Effector CD8-positive, alpha-beta T cell (primary cell): ENCODE data around the gene FSTL4.

ENCODE experiments used
- DNase-seq: peaks from one replicate; lab custom pipeline; 2025; lab: John Stamatoyannopoulos, UW

FSTL4 gene

DNA sequence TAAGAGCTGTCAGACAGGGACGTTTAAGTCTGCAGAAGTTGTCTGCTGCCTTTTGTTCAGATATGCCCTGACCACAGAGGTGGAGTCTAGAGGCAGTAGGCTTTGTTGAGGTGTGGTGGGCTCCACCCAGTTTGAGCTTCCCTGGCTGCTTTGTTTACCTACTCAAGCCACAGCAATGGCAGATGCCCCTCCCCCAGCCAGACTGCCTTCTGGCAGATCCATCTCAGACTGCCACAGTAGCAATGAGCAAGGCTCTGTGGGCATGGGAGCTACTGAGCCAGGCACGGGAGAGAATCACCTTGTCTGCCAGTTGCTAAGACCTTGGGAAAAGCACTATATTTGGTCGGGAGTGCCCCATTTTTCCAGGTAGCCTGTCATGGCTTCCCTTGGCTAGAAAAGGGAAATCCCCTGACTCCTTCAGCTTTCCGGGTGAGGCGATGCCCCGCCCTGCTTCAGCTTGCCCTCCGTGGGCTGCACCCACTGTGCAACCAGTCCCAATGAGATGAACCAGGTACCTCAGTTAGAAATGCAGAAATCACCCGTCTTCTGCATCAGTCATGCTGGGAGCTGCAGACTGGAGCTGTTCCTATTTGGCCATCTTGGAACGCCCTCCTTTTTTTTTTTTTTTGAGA, 441.5 kb downstream of the FSTL4 start:
- DNase-seq = peak; percentile 41

DNA sequence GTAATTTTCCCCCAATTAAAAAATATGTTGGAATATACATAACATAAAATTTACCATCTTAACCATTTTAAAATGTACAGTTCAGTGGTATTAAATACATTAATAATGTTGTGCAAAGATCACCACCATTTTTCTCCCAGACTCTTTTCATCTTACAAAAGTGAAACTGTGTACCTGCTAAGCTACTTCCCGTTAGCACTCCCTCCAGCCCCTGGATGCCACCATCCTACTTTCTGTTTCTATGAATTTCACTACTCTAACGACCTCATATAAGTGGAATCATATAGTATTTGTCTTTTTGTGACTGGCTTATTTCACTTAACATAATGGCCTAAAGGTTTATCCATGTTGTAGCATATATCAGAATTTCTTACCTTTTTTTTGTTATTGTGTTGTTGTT, 447.6 kb downstream of the FSTL4 start:
- DNase-seq = no peak

DNA sequence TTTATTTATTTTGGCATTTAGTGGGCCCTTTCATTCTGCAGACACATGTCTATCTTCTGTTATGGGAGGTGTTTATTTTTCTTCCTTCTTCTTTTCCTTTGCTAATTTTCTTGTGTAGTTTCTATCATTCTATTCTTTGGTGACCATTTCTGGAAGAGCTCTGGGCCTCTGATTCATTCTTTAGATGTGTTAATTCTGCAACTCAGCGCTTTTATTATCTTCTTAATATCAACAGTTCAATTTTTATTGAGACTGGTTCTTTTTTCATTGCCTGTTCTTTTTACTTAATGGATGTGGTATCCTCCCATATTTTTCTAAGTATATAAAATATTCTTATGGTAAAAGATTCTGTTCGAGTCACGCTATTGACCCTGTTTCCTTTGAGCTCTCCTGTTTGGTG, 448.5 kb downstream of the FSTL4 start:
- DNase-seq = no peak

DNA sequence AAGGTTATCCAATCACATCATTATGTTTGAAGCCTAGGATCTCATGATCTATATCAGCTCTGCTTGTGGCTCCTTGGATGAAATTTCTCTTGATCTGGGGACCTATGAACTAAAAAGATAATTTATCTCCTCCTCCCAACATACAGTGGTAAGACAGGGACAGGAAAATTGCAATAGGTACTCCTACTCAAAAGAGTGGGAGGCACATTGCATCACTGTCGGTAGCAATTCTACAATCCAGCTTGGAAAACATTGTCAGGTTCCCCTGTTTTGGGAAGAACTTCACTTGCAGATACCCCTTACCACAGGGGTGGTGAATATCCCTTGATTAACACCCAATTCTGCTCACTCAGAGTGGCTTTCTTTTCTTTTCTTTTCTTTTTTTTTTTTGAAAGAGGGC, 452.8 kb downstream of the FSTL4 start:
- DNase-seq = no peak

DNA sequence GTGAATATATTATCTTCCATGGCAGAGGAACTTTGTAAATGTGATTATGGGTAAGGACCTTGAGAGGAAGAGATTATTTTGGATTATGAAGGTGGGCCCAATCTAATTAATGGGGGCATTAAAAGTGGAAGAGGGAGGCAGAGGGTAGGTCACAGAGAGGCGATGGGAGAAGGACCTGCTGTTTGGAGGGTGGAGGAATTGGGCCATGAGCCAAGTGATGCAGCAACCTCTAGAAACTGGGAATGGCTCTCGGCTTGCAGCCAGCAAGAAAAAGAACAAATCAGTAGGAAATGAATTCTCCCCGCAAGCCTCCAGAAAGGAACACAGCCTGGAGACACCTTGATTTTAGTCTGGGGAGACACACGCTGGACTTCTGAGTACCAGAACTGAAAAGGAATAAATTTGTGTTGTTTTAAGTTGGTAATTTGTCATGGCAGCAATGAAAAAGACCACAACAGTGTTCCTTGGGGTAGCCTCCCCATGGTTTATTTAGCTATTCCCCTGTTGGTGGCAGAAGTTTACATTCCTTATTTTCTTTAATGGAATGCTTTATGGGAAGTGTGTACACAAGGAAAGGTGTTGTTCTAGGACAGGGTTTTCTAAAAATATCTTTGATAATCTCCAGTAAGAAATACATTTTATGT, 456.9 kb downstream of the FSTL4 start:
- DNase-seq = no peak

DNA sequence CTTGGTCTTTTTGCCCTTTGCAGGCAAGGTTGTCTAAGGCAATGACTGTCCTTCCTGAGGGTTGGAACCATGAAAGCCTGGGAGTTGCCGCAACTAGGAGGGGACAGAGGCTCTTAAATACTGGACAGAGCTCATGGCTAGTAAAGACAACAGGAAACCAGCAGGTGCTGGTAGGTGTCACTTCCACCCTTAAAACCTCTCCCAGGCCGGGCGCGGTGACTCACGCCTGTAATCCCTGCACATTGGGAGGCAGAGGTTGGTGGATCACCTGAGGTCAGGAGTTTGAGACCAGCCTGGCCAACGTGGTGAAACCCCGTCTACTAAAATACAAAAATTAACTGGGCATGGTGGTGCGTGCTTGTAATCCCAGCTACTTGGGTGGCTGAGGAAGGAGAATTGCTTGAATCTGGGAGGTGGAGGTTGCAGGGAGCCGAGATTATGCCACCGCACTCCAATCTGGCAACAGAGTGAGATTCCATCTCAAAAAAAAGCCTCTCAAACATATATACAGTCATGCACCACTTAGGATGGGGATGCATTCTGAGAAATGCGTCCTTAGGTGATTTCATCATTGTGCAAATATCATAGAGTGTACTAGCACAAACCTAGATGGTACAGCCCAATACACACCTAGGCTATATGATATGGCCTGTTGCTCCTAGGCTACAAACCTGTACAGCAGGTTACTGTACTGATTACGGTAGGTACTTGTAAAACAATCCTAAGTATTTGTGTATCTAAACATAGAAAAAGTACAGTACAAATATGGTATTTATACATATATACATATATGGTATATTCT, 457.9 kb downstream of the FSTL4 start:
- no peak for DNase-seq

DNA sequence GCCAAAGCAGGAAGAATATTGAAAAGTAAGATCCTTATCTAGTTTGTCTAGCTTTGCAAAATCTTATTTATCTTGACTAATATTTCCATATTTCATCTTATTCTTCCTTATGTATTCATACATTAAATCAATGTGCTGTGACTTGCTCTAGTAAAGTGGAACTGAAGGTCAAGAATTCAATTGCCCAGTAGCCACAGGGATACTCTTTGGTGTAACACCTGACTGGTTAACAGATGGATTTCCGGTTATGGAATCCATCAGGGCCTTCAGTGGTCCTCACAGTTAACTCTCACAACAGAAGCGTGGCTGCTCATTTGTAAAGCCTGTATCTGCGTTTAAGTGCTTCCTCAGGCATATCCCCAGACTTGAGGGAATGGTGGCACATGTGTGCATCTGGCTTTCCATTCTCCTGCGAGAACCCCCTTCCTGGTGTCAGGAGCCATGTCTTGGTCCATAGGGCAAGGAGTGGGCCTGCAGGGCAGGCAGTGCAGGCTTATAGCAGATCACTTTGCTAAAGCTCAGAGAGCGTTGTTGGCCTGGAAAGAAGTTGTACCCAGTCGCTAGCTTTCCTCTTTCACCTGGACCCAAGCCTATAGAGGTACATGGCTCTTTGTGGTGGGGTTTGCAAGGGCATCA, 461.3 kb downstream of the FSTL4 start:
- no peak for DNase-seq

DNA sequence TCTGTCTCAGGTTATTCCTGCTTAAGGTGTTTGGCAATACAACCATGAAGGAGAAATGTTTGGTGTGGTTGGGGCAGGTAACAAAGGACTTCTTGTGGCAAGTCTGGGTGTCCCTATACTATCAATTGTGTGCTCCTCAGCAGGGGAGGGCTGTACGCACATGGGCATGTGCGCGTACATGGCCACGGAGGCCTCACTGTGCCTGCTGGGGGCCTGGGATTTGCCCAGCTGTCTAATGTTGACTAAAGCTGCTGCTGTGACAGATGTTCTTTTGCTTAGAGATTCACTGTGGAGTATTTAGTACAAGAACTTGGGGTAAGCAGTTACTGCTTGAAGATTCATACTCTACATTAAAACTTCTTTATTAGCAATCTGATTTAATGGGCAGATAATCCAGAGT, 463.0 kb downstream of the FSTL4 start:
- no peak for DNase-seq

DNA sequence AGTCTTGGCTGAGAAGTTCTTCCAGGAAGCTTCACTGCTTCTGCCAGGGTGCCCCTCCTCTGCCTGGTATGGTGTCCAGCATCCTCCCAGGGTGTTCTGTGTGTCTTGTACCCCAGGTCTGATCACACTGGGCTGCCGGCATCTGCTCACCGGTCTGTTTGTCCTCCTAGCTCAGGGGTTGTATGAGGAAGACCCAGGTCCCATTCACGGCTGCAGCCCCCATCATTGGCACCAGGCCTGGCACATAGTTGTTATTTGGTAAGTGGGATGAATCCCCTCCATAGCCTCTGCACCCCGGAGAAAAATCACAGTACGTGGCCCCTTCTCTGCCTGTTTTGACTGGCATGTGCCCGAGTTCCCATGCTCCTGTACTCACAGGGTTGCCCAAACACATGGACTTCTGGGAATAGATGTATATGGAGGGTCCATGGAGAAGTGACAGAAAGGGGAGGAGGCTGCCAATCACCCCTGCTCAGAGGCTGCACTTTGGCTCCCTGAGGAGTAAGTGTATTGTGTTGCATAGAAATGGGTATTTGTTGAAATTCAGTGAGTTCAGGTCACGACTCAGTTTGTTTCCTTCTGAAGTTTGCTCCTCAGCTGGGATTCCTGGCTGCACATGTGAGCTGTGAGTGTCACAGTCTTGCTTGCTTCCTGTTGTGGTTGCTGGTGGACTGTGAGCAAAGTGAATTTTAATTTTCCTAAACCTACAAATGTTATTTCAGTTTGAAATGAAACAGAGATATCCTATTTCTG, 464.4 kb downstream of the FSTL4 start:
- DNase-seq = no peak

DNA sequence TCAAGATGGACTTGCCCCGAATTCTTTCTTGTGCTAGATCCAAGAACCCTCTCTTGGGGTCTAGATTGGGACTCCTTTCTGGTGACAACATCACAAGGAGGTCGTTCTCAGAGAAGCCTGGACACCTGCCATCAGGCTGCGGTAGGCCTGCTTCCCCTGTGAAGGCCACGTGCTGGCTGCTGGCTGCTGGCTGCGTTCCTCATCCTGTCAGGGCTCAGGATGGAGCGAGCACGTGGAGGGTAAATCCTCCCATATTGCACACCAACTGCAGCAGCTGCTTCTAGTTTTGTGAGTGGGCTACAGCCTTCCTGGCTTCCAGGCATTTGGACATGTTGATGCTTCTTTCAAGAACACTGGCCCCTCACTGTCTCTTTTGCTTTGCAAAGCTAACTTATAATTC, 464.9 kb downstream of the FSTL4 start:
- no peak for DNase-seq
